Measurements from ENCODE around the gene C1orf167. TPM values are rescaled to one million over a fixed set of nuclear protein-coding genes. Genes with fewer than 3 reads are reported as not detected.
A peak's percentile ranks its signal among the peaks of the same experiment; 100 is the strongest.

The C1orf167 gene
- total and polyA plus RNA-seq, 2 of the 13 experiments (the other 11 are each of a cell fraction or from before 2014, with no cell fraction given), result not detected

- peaks cover 35% of the 10 kb centered on the region for H3K4me1 ChIP-seq (ENCODE audit: insufficient read depth, low read length)
- ChIA-PET POLR2A (interaction anchor here (2.4 kb wide), 1 partner anchor 71 kb away, joined by 9 read pairs; no protein-coding TSS in a partner anchor), CTCF (ENCODE audit: low intra/inter-chr PET ratio, low total read pairs) (interaction anchor here (2.1 to 4.1 kb wide), 2 partner anchors 57 to 70 kb away, joined by 15 to 46 read pairs; no protein-coding TSS in a partner anchor)
- H3K27me3 ChIP-seq (ENCODE audit: control insufficient read depth in 1 of 2, insufficient read depth in 2 of 2, low read length in 2 of 2), result no peaks in the 10 kb centered on the region
- TF ChIP-seq SP4 (CRISPR knock-in tag; IDR thresholded peaks at IDR 0.05) (0 out of 2 replicates have a peak, but pooled peaks have one; percentile 29), HOMEZ (CRISPR knock-in tag; IDR thresholded peaks at IDR 0.05; ENCODE audit: low read depth) (no peak), ZBTB33 (CRISPR knock-in tag; IDR thresholded peaks at IDR 0.05) (peak; percentile 59; the same call in 1 of the 2 replicates), HNF4A (CRISPR knock-in tag; IDR thresholded peaks at IDR 0.05) (peak; percentile 26; the same call in 1 of the 2 replicates), ZNF414 (CRISPR knock-in tag; IDR thresholded peaks at IDR 0.05) (no peak), AGO2 (optimal IDR thresholded peaks at IDR 0.05; ENCODE audit: low read depth, low read length) (peak; percentile 36), SAP130 (CRISPR knock-in tag; IDR thresholded peaks at IDR 0.05; ENCODE audit: low read depth) (no peak)
- in situ Hi-C loops (cut with HindIII; ENCODE audit: extremely low pct_ligation_motif_present, low pct_unique_long_range_greater_than_20kb), result loop anchor here (10.0 kb wide), 1 partner anchor 128 kb away; no protein-coding TSS in a partner anchor
- WGBS (ENCODE audit: low lambda C conversion rate), result 87% methylated on average over 28 of the region's 36 CpGs
- no peak overlapping the region for H3K4me3 ChIP-seq (replicated peaks in 1 of 3; ENCODE audit: insufficient read depth in 1 of 3, low read depth in 2 of 3, low read length in 3 of 3)
- H3K79me2 ChIP-seq (ENCODE audit: insufficient read depth, low read length), result no peaks in the 10 kb centered on the region
- H3K27ac ChIP-seq (ENCODE audit: extremely low read length, insufficient read depth, low read length), result no peak overlapping the region
- no peak for ATAC-seq
- H3K4me2 ChIP-seq (ENCODE audit: low read depth, low read length), result no peak overlapping the region
- no peak overlapping the region for H3K9ac ChIP-seq (ENCODE audit: insufficient read depth, low read depth, low read length)
- intact Hi-C loops (cut with micrococcal nuclease; ENCODE audit: unreplicated experiment), result no loop called here
- no peaks in the 10 kb centered on the region for H3K9me3 ChIP-seq (ENCODE audit: low read length)
- peaks cover 47 to 84% of the 10 kb centered on the region in 2 experiments for H3K36me3 ChIP-seq (replicated peaks in 1 of 2; ENCODE audit: control insufficient read depth in 1 of 2, insufficient read depth in 2 of 2, low read length in 2 of 2)
- no TSS peak for BruUV-seq (replicated peaks)
- FAIRE-seq, result no peak
- no peak for DNase-seq (ENCODE audit: low spot score)
- H4K20me1 ChIP-seq (ENCODE audit: insufficient read depth, low read length), result no peaks in the 10 kb centered on the region
- H2AFZ ChIP-seq (ENCODE audit: low read length), result no peak overlapping the region
Observed at GRCh38 chr1:11836955-11837766, 75.2 kb downstream of the C1orf167 start.

Data from HepG2 (cell line).